ENCODE results near the gene ADARB2.

DNA sequence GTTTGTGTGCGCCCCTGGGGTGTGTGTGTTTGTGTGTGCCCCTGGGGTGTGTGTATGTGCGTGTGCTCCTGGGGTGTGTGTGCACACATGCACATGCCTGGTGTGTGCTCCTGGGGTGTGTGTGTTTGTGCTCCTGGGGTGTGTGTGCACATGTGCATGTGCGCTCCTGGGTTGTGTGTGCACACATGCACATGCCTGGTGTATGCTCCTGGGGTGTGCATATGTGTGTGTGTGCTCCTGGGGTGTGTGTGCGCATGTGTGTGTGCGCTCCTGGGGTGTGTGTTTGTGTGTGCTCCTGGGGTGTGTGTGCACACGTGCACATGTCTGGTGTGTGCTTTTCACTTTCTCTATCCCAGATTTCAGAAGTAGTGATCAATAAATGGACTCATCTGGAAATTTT is 360.1 kb downstream of the ADARB2 start:
- TF ChIP-seq, protein P1, sequence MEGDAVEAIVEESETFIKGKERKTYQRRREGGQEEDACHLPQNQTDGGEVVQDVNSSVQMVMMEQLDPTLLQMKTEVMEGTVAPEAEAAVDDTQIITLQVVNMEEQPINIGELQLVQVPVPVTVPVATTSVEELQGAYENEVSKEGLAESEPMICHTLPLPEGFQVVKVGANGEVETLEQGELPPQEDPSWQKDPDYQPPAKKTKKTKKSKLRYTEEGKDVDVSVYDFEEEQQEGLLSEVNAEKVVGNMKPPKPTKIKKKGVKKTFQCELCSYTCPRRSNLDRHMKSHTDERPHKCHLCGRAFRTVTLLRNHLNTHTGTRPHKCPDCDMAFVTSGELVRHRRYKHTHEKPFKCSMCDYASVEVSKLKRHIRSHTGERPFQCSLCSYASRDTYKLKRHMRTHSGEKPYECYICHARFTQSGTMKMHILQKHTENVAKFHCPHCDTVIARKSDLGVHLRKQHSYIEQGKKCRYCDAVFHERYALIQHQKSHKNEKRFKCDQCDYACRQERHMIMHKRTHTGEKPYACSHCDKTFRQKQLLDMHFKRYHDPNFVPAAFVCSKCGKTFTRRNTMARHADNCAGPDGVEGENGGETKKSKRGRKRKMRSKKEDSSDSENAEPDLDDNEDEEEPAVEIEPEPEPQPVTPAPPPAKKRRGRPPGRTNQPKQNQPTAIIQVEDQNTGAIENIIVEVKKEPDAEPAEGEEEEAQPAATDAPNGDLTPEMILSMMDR (IDR thresholded peaks at IDR 0.05; ENCODE audit: poor library complexity): no peak
- no peak for TF ChIP-seq EZH2phosphoT487 (IDR thresholded peaks at IDR 0.05; ENCODE audit: low read depth, severe bottlenecking, unreplicated experiment)
- TF ChIP-seq EZH2 (IDR thresholded peaks at IDR 0.05; ENCODE audit: borderline replicate concordance): no peak

All from hepatocyte (in vitro differentiated cells).